Kidney epithelial cell (primary cell): ENCODE results near the gene PPP4R4. TPM values are rescaled to one million over a fixed set of nuclear protein-coding genes. Genes with fewer than 3 reads are reported as not detected.

Experiments used
- DNase-seq: peaks from one replicate; pipeline ENCODE4 v3.0.0-alpha.2; 2010; ENCODE audit warnings: low read depth
- H3K27me3 ChIP-seq: 2 replicates; pipeline ENCODE4 v1.6.0; 2011; ENCODE audit warnings: low read length; ENCODE audit not compliant: control insufficient read depth, insufficient read depth
- H3K36me3 ChIP-seq: 2 replicates; pipeline ENCODE4 v1.5.1; 2011; ENCODE audit warnings: low read length; ENCODE audit not compliant: control insufficient read depth, insufficient read depth
- H3K4me3 ChIP-seq: 2 replicates; pipeline ENCODE4 v1.5.1; 2011; ENCODE audit warnings: low read depth, mild to moderate bottlenecking, control low read depth, low read length
- total RNA-seq: library from RNA; depleted of rRNA; stranded (reverse); fragments of >200 nt; gene quantifications from 2 replicates; pipeline ENCODE4 v1.2.3, GENCODE V29; 2015
- TF ChIP-seq, protein P1 (sequence below): IDR thresholded peaks from 2 replicates; pipeline ENCODE4 v1.5.1; 2011; ENCODE audit warnings: mild to moderate bottlenecking, moderate library complexity, low read length, control low read depth, inconsistent platforms; ENCODE audit not compliant: insufficient read depth, poor library complexity, severe bottlenecking

PPP4R4 gene
- total RNA-seq, 1 donor from 2014 or later: 2.4 TPM

DNA sequence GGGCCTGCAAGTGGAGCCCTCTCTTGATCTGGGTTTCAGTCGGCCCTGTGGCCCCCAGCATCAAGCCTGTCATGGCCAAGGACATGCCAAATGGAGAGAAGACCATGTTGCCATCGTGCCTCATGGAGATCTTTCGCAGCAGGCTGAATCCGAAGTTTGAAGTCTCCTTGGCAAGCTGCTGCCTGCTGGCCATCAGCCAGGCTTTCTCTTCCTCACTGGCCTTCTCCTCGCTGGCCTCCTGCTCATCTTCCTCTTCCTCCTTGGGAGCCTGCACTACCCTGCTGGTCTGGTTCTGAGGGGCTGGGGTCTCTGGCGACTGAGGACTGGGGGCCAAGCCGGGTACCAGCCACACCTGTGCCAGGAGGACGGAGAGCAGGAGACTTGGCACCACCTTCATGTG, 116.1 kb downstream of the PPP4R4 start:
- no peak overlapping the region for H3K4me3 ChIP-seq
- TF ChIP-seq, protein P1, sequence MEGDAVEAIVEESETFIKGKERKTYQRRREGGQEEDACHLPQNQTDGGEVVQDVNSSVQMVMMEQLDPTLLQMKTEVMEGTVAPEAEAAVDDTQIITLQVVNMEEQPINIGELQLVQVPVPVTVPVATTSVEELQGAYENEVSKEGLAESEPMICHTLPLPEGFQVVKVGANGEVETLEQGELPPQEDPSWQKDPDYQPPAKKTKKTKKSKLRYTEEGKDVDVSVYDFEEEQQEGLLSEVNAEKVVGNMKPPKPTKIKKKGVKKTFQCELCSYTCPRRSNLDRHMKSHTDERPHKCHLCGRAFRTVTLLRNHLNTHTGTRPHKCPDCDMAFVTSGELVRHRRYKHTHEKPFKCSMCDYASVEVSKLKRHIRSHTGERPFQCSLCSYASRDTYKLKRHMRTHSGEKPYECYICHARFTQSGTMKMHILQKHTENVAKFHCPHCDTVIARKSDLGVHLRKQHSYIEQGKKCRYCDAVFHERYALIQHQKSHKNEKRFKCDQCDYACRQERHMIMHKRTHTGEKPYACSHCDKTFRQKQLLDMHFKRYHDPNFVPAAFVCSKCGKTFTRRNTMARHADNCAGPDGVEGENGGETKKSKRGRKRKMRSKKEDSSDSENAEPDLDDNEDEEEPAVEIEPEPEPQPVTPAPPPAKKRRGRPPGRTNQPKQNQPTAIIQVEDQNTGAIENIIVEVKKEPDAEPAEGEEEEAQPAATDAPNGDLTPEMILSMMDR: no peak
- no peak for DNase-seq
- H3K27me3 ChIP-seq: no peaks in the 10 kb centered on the region
- H3K36me3 ChIP-seq: no peaks in the 10 kb centered on the region

DNA sequence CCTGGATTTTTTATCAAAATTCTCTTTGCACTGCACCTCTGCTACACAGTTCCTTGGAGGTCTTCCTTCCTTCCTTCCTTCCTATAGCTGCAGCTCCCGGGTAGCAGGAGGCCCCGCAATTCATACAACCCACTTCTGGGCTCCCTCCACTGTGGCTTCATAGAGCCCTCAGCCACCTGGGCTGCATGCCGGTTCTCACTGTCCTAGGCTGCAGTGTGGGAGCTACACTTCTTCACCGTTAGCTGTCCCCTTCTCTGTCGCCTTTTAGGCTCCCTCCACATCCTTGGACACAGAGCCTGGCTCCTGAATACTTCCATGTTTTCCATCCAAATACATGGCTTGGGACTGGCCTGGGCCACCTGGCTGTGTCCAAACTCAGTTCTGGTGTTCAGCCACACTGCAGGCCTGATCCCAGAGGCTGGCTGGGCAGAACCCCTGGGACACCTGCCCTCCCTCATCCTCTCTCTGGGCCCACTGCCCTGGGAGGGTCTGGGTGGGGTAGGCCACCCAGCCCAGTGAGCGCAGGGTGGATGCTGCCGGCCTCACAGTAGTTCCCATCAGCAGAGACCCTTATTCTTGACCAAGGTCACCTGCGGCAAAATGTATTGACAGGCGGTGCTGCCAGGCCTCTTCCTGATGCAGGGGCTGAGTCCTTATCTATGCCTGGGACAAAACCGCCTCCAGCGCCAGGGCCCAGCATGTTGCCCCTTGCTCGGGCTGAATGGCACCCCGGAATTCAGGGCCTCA, 117.2 kb downstream of the PPP4R4 start:
- TF ChIP-seq, protein P1: no peak
- H3K4me3 ChIP-seq: no peak overlapping the region
- no peaks in the 10 kb centered on the region for H3K36me3 ChIP-seq
- DNase-seq: no peak
- H3K27me3 ChIP-seq: no peaks in the 10 kb centered on the region

DNA sequence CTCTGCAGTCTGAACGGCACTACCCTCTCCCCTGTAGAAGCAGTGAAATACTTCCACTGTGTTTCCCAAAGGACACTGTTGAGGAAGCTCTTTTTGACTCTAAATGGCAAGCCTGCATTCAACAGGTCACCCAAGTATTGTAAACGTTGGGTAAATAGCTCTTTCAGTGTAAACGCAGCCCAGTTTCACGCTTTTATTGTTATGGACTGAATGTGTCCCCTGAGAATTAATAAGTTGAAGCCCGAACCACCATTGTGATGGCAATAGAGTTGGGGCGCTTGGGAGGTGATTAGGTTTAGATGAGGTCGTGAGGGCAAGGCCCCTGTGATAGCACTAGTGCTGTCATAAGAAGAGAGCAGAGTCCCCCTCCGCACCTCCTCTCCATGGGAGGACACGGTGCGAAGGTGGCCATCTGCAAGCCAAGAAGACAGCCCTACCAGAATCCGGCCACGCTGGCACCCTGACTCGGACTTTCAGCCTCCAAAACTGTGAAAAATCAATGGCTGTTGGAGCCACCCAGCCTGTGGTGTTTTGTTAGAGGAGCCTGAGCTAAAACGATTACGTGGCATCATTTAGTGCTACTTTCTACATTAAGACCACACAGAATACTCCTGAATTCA, 117.9 kb downstream of the PPP4R4 start:
- H3K4me3 ChIP-seq: no peak overlapping the region
- H3K27me3 ChIP-seq: no peaks in the 10 kb centered on the region
- TF ChIP-seq, protein P1: no peak
- DNase-seq: no peak
- H3K36me3 ChIP-seq: no peaks in the 10 kb centered on the region

DNA sequence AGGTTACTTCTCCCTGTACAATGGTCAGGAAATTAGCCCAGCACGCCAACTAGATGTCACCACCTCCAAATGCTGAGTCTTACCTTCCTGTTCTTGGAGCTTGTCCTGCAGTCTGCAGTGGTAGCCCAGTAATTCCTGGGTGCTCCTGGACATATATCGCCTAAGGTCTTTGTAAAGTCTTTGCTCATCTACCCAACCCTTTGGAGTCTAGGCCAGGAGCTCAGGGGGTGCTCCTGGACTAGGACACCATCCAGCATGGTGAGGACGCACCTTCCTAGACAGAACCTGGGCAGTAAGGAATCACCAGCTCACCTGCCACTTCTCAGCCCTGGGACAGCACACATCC, 118.4 kb downstream of the PPP4R4 start:
- TF ChIP-seq, protein P1: no peak
- Histone ChIP-seq H3K4me3 (no peak overlapping the region), H3K27me3 (no peaks in the 10 kb centered on the region), H3K36me3 (no peaks in the 10 kb centered on the region)
- no peak for DNase-seq

DNA sequence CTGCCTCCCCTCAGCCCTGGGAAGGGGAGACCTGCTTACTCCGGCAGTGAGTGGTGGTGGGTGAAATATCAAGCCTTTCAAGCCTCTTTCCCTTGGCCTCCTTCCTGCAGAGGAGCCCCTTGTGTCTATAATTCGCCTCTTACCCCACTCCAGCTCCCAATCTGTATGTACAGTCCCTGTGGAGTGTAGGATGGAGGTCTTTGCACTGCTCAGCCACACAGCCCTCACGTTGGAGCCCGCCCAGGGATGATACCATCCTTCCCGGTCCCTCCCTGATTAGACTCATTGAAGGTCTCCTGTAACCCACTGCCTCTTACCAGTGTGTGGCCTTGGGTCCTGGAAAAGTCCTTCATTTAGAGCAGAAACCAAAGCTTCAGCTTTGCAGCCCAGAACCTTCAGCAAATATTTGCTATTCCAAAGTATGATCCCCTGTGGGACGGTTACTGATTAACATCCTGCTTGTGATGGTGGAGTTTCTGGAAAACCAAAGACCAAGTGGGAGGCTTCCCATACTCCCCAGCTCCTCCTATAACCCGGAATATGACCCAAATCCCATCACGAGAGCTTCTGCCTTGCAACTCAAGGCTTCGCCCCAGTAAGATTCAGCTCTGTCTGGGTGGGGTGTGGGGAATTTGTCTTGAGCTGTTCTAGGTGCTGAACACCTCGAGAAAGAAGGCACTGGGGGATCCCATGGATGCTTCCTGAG, 118.9 kb downstream of the PPP4R4 start, which contains the start of gene SERPINA10:
Gene SERPINA10, minus strand, starts transcription at position 397 of the 706 bp plus-strand sequence. CDS start 2,675 bp downstream, outside the sequence.
- Histone ChIP-seq H3K36me3 (no peaks in the 10 kb centered on the region), H3K4me3 (no peak within 1 kb of the TSS), H3K27me3 (no peaks in the 10 kb centered on the region)
- TF ChIP-seq, protein P1: no peak
- DNase-seq: no peak
